OCI-LY1 (cell line): ENCODE measurements around the gene KHDC4.
A peak's percentile ranks its signal among the peaks of the same experiment; 100 is the strongest.

Experiments
- H2AFZ ChIP-seq: fragments of 200-600 bp; sonication (generic), shearing (Covaris generic); 2 replicates; pipeline ENCODE4 v1.6.0; 2014; ENCODE audit warnings: antibody characterized with exemption, mild to moderate bottlenecking, low read length
- H3F3A ChIP-seq: fragments of 200-600 bp; sonication (generic), shearing (Covaris generic); 2 replicates; pipeline ENCODE4 v1.6.0; 2014; ENCODE audit warnings: mild to moderate bottlenecking, antibody characterized with exemption, low read length, moderate library complexity; ENCODE audit not compliant: insufficient read depth
- H3K27ac ChIP-seq: fragments of 200-600 bp; sonication (generic); 2 replicates; pipeline ENCODE4 v1.5.1; 2014; ENCODE audit warnings: low read length, mixed run types, mild to moderate bottlenecking, low read depth; ENCODE audit not compliant: poor library complexity, severe bottlenecking
- H3K27me3 ChIP-seq: fragments of 200-600 bp; sonication (generic); 2 replicates; pipeline ENCODE4 v1.6.0; 2014; ENCODE audit warnings: antibody characterized with exemption, mild to moderate bottlenecking, low read length, moderate library complexity; ENCODE audit not compliant: insufficient read depth
- H3K36me3 ChIP-seq: fragments of 200-600 bp; sonication (generic); 2 replicates; pipeline ENCODE4 v1.6.1; 2014; ENCODE audit warnings: mild to moderate bottlenecking, antibody characterized with exemption, low read length, moderate library complexity, mixed read lengths; ENCODE audit not compliant: insufficient read depth
- H3K4me1 ChIP-seq: fragments of 200-600 bp; sonication (generic); 2 replicates; pipeline ENCODE4 v1.5.1; 2014; ENCODE audit warnings: mild to moderate bottlenecking, low read length, moderate library complexity; ENCODE audit not compliant: insufficient read depth, severe bottlenecking
- H3K4me2 ChIP-seq: fragments of 200-600 bp; sonication (generic), shearing (Covaris generic); 2 replicates; pipeline ENCODE4 v1.6.1; 2014; ENCODE audit warnings: low read length
- H3K4me3 ChIP-seq: fragments of 200-600 bp; sonication (generic); 2 replicates; pipeline ENCODE4 v1.5.1; 2014; ENCODE audit warnings: low read length, low read depth, mild to moderate bottlenecking, mixed read lengths; ENCODE audit not compliant: poor library complexity, severe bottlenecking
- H3K79me2 ChIP-seq: fragments of 200-600 bp; shearing (Covaris generic); 2 replicates; pipeline ENCODE4 v1.6.1; 2016; ENCODE audit warnings: mixed run types, low read length, mixed read lengths; ENCODE audit not compliant: insufficient read depth
- H3K9ac ChIP-seq: fragments of 200-600 bp; sonication (generic), shearing (Covaris generic); 2 replicates; pipeline ENCODE4 v1.6.1; 2014; ENCODE audit warnings: mild to moderate bottlenecking, low read length, mixed read lengths
- H3K9me2 ChIP-seq: fragments of 200-600 bp; sonication (generic), shearing (Covaris generic); 2 replicates; pipeline ENCODE4 v1.6.1; 2014; ENCODE audit warnings: low read depth, mild to moderate bottlenecking, low read length, mixed read lengths
- H3K9me3 ChIP-seq: fragments of 200-600 bp; shearing (Covaris generic); 2 replicates; pipeline ENCODE4 v1.6.1; 2014; ENCODE audit warnings: low read length, mixed read lengths
- H4K20me1 ChIP-seq: fragments of 200-600 bp; sonication (generic), shearing (Covaris generic); 2 replicates; pipeline ENCODE4 v1.6.0; 2016; ENCODE audit warnings: mild to moderate bottlenecking, low read length; ENCODE audit not compliant: insufficient read depth
- EZH2 ChIP-seq: fragments of 200-600 bp; sonication (generic), shearing (Covaris generic); IDR thresholded peaks from 2 replicates; pipeline ENCODE4 v1.8.0; 2017; ENCODE audit warnings: borderline replicate concordance, mixed run types, mild to moderate bottlenecking, antibody characterized with exemption, low read length, moderate library complexity, mixed read lengths
- TF ChIP-seq, protein P1 (sequence below): fragments of 200-600 bp; sonication (generic), shearing (Covaris generic); IDR thresholded peaks from 2 replicates; pipeline ENCODE4 v1.5.1; 2017; ENCODE audit warnings: mild to moderate bottlenecking, antibody characterized with exemption, low read length, moderate library complexity, mixed read lengths

The KHDC4 gene

DNA sequence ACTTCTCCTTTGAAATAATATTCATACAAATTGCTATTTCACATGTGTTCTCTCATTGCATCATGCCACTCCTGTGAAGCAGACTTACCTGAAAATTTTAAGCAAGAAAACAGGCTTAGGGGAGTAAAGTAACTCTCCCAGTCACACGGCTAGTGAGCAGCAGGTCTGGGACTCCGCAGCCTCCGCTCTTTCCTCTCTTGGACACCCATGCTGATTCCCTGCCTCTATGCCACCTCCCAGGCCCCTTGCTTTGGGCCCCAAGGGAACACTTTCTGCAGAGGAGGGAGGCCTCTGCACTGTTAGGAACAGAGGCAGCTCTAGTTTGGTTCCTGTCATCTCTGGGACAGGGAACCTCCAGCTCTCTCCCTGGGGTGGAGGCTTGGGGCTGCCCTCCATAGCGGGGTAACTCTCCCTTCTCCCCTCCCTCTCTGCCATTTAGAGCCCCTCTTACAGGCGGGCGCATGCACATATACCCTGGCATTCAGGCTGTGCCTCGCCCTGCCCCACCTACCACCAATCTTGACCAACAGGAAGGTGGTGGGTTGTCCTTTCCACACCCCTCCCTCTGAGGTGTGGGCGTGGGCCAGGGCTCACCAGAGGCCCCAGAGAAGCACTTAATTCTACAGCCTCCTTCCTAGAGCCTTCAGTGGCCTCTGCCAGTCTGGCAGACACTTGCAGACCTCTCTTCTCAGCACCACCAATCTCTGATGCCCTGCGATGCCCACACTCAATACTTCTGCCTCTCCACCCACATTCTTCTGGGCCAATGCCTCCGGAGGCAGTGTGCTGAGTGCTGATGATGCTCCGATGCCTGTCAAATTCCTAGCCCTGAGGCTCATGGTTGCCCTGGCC lies 7.0 kb upstream of the KHDC4 start, which contains the start of gene RXFP4:
TSS of gene RXFP4 (plus strand) at position 646 of the 852 bp plus-strand sequence. CDS start at position 718, 72 bp downstream.
- Histone ChIP-seq H3K27me3 (no peaks in the 10 kb centered on the region), H3K36me3 (peaks cover 8% of the 10 kb centered on the region; the same call in 1 of the 2 replicates), H3K9me2 (no peaks in the 10 kb centered on the region), H3K27ac (peak within 1 kb of the TSS; percentile 73), H3K4me1 (peaks cover 71% of the 10 kb centered on the region), H3K4me2 (peak within 1 kb of the TSS; percentile 28), H2AFZ (no peak within 1 kb of the TSS), H3F3A (no peaks in the 10 kb centered on the region), H3K9ac (peak within 1 kb of the TSS; percentile 5; the same call in 1 of the 2 replicates), H3K9me3 (no peaks in the 10 kb centered on the region), H3K4me3 (no peak within 1 kb of the TSS), H3K79me2 (no peaks in the 10 kb centered on the region), H4K20me1 (no peaks in the 10 kb centered on the region)
- TF ChIP-seq, protein P1, sequence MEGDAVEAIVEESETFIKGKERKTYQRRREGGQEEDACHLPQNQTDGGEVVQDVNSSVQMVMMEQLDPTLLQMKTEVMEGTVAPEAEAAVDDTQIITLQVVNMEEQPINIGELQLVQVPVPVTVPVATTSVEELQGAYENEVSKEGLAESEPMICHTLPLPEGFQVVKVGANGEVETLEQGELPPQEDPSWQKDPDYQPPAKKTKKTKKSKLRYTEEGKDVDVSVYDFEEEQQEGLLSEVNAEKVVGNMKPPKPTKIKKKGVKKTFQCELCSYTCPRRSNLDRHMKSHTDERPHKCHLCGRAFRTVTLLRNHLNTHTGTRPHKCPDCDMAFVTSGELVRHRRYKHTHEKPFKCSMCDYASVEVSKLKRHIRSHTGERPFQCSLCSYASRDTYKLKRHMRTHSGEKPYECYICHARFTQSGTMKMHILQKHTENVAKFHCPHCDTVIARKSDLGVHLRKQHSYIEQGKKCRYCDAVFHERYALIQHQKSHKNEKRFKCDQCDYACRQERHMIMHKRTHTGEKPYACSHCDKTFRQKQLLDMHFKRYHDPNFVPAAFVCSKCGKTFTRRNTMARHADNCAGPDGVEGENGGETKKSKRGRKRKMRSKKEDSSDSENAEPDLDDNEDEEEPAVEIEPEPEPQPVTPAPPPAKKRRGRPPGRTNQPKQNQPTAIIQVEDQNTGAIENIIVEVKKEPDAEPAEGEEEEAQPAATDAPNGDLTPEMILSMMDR: no peak
- TF ChIP-seq EZH2: no peak

DNA sequence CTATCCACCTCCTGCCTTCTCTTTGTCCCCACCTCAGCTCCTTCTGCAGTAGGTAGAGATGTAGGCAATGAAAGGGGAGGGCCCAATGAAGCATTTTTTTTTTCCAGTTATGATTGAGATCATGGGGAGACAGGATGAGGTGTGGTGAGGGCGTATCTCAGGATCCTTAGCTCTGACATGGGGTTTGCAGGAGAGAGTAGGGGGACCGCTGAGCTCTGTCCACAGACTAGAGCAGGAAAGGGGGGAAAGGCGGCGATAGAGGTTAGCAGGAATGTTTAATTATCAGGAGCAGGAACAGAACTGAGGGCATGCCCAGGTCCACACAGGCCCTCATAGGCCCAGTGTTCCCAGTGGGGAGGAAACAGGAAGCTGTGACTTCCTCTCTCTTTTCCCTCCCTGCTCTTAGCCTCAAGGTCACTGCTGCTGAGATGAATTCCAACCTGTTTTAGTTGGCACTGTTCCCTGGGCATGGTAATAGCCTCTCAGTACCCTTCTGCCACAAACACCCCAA lies 6.3 kb upstream of the KHDC4 start:
- peaks cover 64% of the 10 kb centered on the region for H3K4me1 ChIP-seq
- peak overlapping the region; percentile 73 for H3K27ac ChIP-seq
- no peak overlapping the region for H2AFZ ChIP-seq
- H3K4me3 ChIP-seq: no peak overlapping the region
- H3K9me3 ChIP-seq: no peaks in the 10 kb centered on the region
- no peaks in the 10 kb centered on the region for H3K27me3 ChIP-seq
- peaks cover 4% of the 10 kb centered on the region; the same call in 1 of the 2 replicates for H3K36me3 ChIP-seq
- peak overlapping the region; percentile 28 for H3K4me2 ChIP-seq
- peaks cover 5% of the 10 kb centered on the region; the same call in 1 of the 2 replicates for H3F3A ChIP-seq
- no peaks in the 10 kb centered on the region for H3K9me2 ChIP-seq
- peak overlapping the region; percentile 5; the same call in 1 of the 2 replicates for H3K9ac ChIP-seq
- H4K20me1 ChIP-seq: no peaks in the 10 kb centered on the region
- no peaks in the 10 kb centered on the region for H3K79me2 ChIP-seq
- TF ChIP-seq EZH2: no peak
- TF ChIP-seq, protein P1: no peak

DNA sequence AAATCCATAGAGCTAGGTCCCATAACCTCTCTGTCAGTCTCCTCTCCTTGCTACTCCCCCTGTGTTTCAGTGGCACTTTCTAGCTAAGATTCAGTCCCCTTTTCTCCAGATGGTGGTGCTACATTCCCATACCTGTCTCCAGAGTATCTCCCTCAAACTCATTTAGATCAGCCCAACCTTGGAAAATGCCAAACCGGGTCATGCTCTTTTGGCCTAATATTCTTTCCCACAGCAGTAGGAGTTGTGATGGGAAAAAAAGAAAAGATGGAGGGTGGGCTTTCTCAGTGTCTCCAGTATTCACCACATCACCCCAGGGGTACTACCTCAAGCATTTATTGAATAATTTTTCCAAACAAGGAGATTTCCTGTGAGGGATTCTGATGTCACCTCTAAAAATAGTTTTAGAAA lies 4.0 kb upstream of the KHDC4 start:
- Histone ChIP-seq H3K27me3 (no peaks in the 10 kb centered on the region), H3K27ac (no peak overlapping the region), H3K4me1 (peaks cover 51% of the 10 kb centered on the region), H3K79me2 (peaks cover 9% of the 10 kb centered on the region), H4K20me1 (no peaks in the 10 kb centered on the region), H3K9me2 (no peaks in the 10 kb centered on the region), H3K36me3 (peaks cover 9% of the 10 kb centered on the region; the same call in 1 of the 2 replicates), H3K9ac (no peak overlapping the region), H3K9me3 (no peaks in the 10 kb centered on the region), H3F3A (peaks cover 5% of the 10 kb centered on the region; the same call in 1 of the 2 replicates), H3K4me3 (no peak overlapping the region), H2AFZ (no peak overlapping the region), H3K4me2 (no peak overlapping the region)
- TF ChIP-seq, protein P1: peak; percentile 88
- no peak for TF ChIP-seq EZH2
